H1 (cell line): ENCODE data around the gene F2.

ENCODE experiments used
- EGR1 ChIP-seq: IDR thresholded peaks from 2 replicates; pipeline ENCODE4 v1.6.1; 2011; ENCODE audit warnings: low read depth, low read length, borderline replicate concordance
- SP1 ChIP-seq: IDR thresholded peaks from 2 replicates; pipeline ENCODE4 v1.6.1; 2011; ENCODE audit warnings: low read depth, low read length
- TF ChIP-seq, protein P1 (sequence below): IDR thresholded peaks from 2 replicates; pipeline ENCODE4 v1.6.1; 2011; ENCODE audit warnings: low read length, improper control_type of control experiment

DNA sequence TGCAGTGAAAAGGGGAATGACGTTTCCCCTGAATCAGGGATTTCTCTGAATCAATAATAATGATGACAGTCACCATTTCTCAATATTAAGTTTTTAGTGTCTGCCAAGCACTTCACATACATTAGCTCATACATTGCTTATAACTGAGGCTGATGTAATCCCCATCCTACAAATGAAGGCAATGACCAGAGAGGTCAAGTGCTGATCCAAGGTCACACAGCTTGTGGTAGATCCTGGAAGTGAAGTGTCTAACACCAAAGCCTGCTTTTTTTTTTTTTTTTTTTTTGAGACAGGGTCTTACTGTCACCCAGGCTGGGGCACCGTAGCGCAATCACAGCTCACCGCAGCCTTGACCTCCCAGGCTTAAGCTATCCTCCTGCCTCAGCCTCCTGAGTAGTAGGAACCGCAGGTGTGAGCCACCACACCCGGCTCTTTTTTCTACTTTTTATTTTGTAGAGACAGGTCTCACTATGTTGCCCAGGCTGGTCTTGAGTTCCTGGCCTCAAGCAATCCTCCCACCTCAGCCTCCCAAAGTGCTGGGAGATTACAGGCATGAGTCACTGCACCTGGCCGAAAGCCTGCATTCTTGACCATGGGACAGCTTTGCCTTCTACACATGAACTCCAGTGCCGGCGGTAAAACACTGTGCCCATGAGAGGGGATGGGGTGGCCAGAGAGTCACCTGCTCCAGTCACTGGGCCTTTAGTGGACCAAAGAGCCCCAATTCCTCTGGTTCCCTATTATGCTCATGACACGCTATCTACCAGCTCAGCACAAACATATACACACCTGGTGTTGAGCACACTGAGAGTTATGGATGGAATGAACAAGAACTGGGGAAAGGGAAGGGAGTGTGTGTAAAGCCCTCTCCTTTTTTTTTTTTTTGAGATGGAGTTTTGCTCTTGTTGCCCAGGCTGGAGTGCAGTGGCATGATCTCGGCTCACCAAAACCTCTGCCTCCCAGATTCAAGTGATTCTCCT lies 36.0 kb upstream of the F2 start:
- TF ChIP-seq, protein P1, sequence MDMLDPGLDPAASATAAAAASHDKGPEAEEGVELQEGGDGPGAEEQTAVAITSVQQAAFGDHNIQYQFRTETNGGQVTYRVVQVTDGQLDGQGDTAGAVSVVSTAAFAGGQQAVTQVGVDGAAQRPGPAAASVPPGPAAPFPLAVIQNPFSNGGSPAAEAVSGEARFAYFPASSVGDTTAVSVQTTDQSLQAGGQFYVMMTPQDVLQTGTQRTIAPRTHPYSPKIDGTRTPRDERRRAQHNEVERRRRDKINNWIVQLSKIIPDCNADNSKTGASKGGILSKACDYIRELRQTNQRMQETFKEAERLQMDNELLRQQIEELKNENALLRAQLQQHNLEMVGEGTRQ: no peak
- TF ChIP-seq SP1: no peak
- TF ChIP-seq EGR1: no peak
